ENCODE data around the gene LLGL2. TPM values are rescaled to one million over a fixed set of nuclear protein-coding genes. Genes with fewer than 3 reads are reported as not detected.
A peak's percentile ranks its signal among the peaks of the same experiment; 100 is the strongest.

LLGL2 gene
- total and polyA plus RNA-seq, 10 of the 15 experiments (the other 5 are each of a cell fraction or from before 2014, with no cell fraction given) = 0.21 to 9.9 (median 4.5) TPM

DNA sequence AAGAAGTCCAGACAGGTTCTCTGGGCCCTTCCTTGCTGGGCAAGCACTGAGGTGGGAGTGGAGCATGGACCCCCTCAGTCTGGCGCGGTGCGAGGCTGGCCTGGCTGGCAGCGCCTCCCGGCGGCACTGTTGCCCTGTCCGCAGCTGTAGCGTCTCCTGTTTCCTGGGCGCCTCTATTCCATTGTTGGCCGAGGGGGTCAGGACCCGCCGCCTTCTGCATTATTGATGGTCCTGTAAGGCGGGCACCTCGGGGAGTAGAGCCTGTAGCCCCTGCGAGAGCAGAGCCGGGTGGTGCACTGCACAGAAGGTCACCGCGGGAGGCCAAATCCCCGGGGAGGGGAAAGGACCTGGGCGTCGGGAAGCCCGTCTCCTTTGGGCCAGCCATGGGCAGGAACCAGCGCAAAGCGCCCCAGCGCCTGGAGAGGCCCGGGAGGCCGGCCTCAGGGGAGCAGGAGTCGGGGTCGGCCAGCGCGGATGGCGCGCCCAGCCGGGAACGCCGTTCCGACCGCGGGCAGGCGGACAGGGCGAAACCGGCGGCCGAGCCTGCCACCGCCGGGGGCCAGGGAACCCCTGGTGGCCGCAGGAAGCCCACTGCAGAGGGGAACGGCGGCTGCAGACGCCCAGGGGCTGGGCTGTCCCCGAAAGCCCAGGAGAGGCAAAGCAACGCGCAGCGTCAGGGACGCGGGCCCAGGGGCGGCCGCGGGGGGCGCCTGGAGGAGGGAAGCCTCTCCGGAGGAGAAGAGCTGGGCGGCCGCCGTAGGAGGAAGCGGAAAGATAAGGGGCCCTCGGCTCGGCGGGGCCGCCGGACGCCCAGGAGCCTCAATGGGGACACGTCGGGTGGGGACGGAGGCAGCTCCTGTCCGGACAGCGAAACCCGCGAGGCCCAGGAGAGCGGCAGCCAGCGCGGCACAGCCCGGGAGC lies 62.4 kb downstream of the LLGL2 start, which contains the start of gene MYO15B:
Gene MYO15B (plus strand): TSS at position 126 of the 921 bp plus-strand sequence. CDS start 258 bp downstream, at position 384.
- Histone ChIP-seq H3K9ac (ENCODE audit: control insufficient read depth, insufficient read depth, low read length) (peak within 1 kb of the TSS; percentile 44; the same call in 1 of the 2 replicates), H2AFZ (ENCODE audit: control insufficient read depth, low read depth, low read length) (peak within 1 kb of the TSS; percentile 67), H3K79me2 (ENCODE audit: control insufficient read depth, insufficient read depth, low read length) (no peaks in the 10 kb centered on the region), H3K27me3 (replicated peaks in 1 of 2; ENCODE audit: control insufficient read depth in 2 of 2, insufficient read depth in 2 of 2, low read length in 1 of 2) (peaks cover 5 to 9% of the 10 kb centered on the region in 2 experiments), H4K20me1 (ENCODE audit: control insufficient read depth, insufficient read depth) (no peaks in the 10 kb centered on the region), H3K4me2 (ENCODE audit: control insufficient read depth, insufficient read depth) (peak within 1 kb of the TSS; percentile 88), H3K27ac (ENCODE audit: control insufficient read depth, insufficient read depth) (peak within 1 kb of the TSS; percentile 33; the same call in 1 of the 2 replicates), H3K4me1 (ENCODE audit: control insufficient read depth, insufficient read depth, low read length) (0 out of 2 replicates have a peak, but pooled peaks cover 4% of the 10 kb centered on the region), H3K36me3 (ENCODE audit: control insufficient read depth in 2 of 2, insufficient read depth in 2 of 2, low read length in 1 of 2) (no peaks in the 10 kb centered on the region), H3K9me3 (replicated peaks; ENCODE audit: control insufficient read depth, insufficient read depth, low read length) (no peaks in the 10 kb centered on the region), H3K4me3 (peak within 1 kb of the TSS; percentile 53; the same call in 1 of the 2 replicates)
- FAIRE-seq (no peak), ATAC-seq (peak; percentile 61), DNase-seq (ENCODE audit: low read depth, low spot score) (no peak)
- in situ Hi-C loops (cut with MboI) = no loop called here
- 12% methylated on average over 67 of the region's 82 CpGs for WGBS (ENCODE audit: insufficient coverage, insufficient replicate concordance, low lambda C conversion rate, missing lambda C conversion rate)
- no TSS peak for BruUV-seq (replicated peaks)
- ChIA-PET SMC1A (ENCODE audit: uncharacterized antibody, unreplicated experiment) (interaction anchor here (1.2 kb wide), 1 partner anchor 71 kb away, joined by 5 read pairs; the partner anchor contains the start of gene TSEN54), RAD21 (ENCODE audit: unreplicated experiment) (interaction anchor here (1.0 kb wide), 1 partner anchor 72 kb away, joined by 6 read pairs; the partner anchor contains the start of gene TSEN54), POLR2A (interaction anchor here (0.6 to 1.0 kb wide), 3 partner anchors 71 to 95 kb away, joined by 3 to 4 read pairs (median 3); no protein-coding TSS in a partner anchor), CTCF (interaction anchor here (0.7 to 2.9 kb wide), 6 partner anchors 45 to 165 kb away, joined by 3 to 12 read pairs (median 3); partner anchors contain the start of genes RECQL5 and TSEN54)
- intact Hi-C loops (cut with micrococcal nuclease; ENCODE audit: unreplicated experiment) = loop anchor here (2.0 kb wide), 1 partner anchor 71 kb away; the partner anchor contains the start of gene TSEN54
- TF ChIP-seq PKNOX1 (IDR thresholded peaks at IDR 0.05) (no peak), HSF1 (IDR thresholded peaks at IDR 0.05; ENCODE audit: low read depth, low read length) (no peak), BACH1 (IDR thresholded peaks at IDR 0.05; ENCODE audit: borderline replicate concordance) (0 out of 2 replicates have a peak, but pooled peaks have one; percentile 24), NR2C2 (IDR thresholded peaks at IDR 0.05; ENCODE audit: borderline replicate concordance, control insufficient read depth, insufficient read length, low read depth) (no peak), ZNF592 (IDR thresholded peaks at IDR 0.05) (0 out of 2 replicates have a peak, but pooled peaks have one; percentile 60), POLR2A (IDR thresholded peaks at IDR 0.05; ENCODE audit: low read depth, low read length) (peak; percentile 44; the same call in 1 of the 2 replicates), YY1 (IDR thresholded peaks at IDR 0.05; ENCODE audit: low read depth, low read length) (no peak), FOS (IDR thresholded peaks at IDR 0.05; ENCODE audit: borderline replicate concordance, extremely low read depth, insufficient read length) (no peak)
- TF ChIP-seq, protein P1, sequence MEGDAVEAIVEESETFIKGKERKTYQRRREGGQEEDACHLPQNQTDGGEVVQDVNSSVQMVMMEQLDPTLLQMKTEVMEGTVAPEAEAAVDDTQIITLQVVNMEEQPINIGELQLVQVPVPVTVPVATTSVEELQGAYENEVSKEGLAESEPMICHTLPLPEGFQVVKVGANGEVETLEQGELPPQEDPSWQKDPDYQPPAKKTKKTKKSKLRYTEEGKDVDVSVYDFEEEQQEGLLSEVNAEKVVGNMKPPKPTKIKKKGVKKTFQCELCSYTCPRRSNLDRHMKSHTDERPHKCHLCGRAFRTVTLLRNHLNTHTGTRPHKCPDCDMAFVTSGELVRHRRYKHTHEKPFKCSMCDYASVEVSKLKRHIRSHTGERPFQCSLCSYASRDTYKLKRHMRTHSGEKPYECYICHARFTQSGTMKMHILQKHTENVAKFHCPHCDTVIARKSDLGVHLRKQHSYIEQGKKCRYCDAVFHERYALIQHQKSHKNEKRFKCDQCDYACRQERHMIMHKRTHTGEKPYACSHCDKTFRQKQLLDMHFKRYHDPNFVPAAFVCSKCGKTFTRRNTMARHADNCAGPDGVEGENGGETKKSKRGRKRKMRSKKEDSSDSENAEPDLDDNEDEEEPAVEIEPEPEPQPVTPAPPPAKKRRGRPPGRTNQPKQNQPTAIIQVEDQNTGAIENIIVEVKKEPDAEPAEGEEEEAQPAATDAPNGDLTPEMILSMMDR (IDR thresholded peaks at IDR 0.05 in 2 of 3, conservative IDR thresholded peaks at IDR 0.05 in 1 of 3; ENCODE audit: control insufficient read depth in 2 of 3, extremely low read depth in 1 of 3, insufficient read depth in 1 of 3, low read depth in 3 of 3, low read length in 3 of 3) = peak in 2 of 3 experiments; percentile 11 to 30; a peak in 1 of 6 replicates
